BJ (cell line): ENCODE results near the gene FBXL7. TPM values are rescaled to one million over a fixed set of nuclear protein-coding genes. Genes with fewer than 3 reads are reported as not detected.

ENCODE experiments used
- CTCF ChIA-PET: fragments of 350-600 bp; formaldehyde crosslinking; extraction: SDS; loops from one replicate; lab custom pipeline; 2021; ENCODE audit warnings: antibody characterized with exemption, inconsistent platforms; lab: Yijun Ruan, JAX
- POLR2A ChIA-PET: fragments of 300-600 bp; sonication (Branson Sonifier 250); formaldehyde crosslinking; extraction: SDS; loops from one replicate; lab custom pipeline; 2021; ENCODE audit warnings: antibody characterized with exemption; lab: Charles Lee
- DNase-seq: peaks from one replicate; pipeline ENCODE4 v3.0.0-alpha.2; 2011; ENCODE audit warnings: low read depth
- H3K27me3 ChIP-seq: 2 replicates; pipeline ENCODE4 v1.6.0; 2011; ENCODE audit warnings: low read length; ENCODE audit not compliant: control insufficient read depth, insufficient read depth
- H3K36me3 ChIP-seq: 2 replicates; pipeline ENCODE4 v1.5.1; 2011; ENCODE audit warnings: low read length; ENCODE audit not compliant: control insufficient read depth, insufficient read depth
- H3K4me3 ChIP-seq: 2 replicates; pipeline ENCODE4 v1.5.1; 2011; ENCODE audit warnings: low read depth, mild to moderate bottlenecking, control low read depth, low read length
- polyA plus RNA-seq: library from polyadenylated mRNA; depleted of rRNA; stranded (reverse); fragments of >200 nt; gene quantifications from 2 replicates; pipeline ENCODE4 v1.2.3, GENCODE V29; 2011
- TF ChIP-seq, protein P1 (sequence below): IDR thresholded peaks from 2 replicates; pipeline ENCODE4 v1.5.1; 2011; ENCODE audit warnings: low read depth, mild to moderate bottlenecking, control low read depth, inconsistent platforms, low read length, moderate library complexity; ENCODE audit not compliant: insufficient read depth

FBXL7 gene
- polyA plus RNA-seq, 1 experiment: 23.2 TPM

DNA sequence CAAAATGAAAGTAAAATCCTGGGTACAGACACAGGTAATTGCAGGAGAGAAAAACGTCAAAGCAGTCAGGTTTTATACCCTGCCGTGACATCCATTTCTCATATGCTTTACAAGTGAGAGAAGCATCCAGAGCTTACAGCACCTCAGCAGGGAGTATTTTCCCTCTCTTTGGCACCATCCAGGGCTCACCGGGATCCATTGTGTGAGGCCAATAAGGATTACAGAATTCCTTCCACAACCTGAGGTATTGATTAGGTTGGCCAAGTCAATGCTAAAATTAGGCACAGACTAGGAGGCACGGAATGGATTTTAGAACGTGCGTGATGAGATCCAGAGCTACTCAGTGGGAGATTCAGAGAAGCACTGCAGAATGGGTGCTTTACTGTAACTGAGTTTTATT is 296.6 kb downstream of the FBXL7 start:
- no peak overlapping the region for H3K4me3 ChIP-seq
- ChIA-PET POLR2A (no interaction called here), CTCF (no interaction called here)
- TF ChIP-seq, protein P1, sequence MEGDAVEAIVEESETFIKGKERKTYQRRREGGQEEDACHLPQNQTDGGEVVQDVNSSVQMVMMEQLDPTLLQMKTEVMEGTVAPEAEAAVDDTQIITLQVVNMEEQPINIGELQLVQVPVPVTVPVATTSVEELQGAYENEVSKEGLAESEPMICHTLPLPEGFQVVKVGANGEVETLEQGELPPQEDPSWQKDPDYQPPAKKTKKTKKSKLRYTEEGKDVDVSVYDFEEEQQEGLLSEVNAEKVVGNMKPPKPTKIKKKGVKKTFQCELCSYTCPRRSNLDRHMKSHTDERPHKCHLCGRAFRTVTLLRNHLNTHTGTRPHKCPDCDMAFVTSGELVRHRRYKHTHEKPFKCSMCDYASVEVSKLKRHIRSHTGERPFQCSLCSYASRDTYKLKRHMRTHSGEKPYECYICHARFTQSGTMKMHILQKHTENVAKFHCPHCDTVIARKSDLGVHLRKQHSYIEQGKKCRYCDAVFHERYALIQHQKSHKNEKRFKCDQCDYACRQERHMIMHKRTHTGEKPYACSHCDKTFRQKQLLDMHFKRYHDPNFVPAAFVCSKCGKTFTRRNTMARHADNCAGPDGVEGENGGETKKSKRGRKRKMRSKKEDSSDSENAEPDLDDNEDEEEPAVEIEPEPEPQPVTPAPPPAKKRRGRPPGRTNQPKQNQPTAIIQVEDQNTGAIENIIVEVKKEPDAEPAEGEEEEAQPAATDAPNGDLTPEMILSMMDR: no peak
- no peaks in the 10 kb centered on the region for H3K36me3 ChIP-seq
- no peaks in the 10 kb centered on the region for H3K27me3 ChIP-seq
- no peak for DNase-seq

DNA sequence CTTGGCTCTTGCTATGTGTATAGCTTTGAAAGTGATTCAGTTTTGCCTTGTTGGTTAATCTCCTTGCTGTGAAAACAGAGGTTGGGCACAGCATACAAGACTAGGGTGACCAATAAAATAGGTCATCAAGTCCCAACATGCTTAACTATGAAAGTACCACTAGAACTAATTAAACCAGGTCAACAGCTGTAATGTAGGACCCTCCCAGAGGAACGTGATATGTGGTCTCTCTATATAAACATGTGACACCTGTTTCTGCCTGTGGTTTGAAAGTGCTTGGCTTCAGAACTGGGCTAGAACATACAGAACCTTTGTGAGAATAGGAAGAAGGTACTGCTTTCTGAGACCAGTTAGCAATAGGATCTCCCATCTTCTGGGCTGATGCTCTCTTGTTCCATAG is 297.1 kb downstream of the FBXL7 start:
- no peak for DNase-seq
- Histone ChIP-seq H3K4me3 (no peak overlapping the region), H3K36me3 (no peaks in the 10 kb centered on the region), H3K27me3 (no peaks in the 10 kb centered on the region)
- TF ChIP-seq, protein P1: no peak
- POLR2A ChIA-PET: no interaction called here
- CTCF ChIA-PET: no interaction called here

DNA sequence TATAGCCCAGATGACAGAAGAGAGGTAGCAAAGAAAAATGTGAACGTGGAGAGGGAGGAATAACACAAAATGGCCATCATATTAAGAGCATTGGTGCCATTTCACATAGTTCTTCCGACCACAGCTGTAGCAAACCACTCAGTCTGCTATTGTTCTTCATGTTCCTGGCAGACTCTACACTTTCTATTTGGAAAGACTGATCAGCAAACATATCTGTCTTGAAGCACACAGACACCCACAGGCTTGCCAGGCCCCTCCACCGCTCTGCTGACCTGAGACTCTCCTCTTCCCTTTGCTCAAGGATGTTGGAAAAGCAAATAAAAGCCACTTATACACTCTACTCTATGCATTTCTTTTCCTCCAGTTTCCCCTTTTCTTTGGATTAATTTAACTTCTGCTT is 298.0 kb downstream of the FBXL7 start:
- no peaks in the 10 kb centered on the region for H3K27me3 ChIP-seq
- ChIA-PET POLR2A (no interaction called here), CTCF (no interaction called here)
- no peak overlapping the region for H3K4me3 ChIP-seq
- H3K36me3 ChIP-seq: no peaks in the 10 kb centered on the region
- no peak for DNase-seq
- TF ChIP-seq, protein P1: no peak

DNA sequence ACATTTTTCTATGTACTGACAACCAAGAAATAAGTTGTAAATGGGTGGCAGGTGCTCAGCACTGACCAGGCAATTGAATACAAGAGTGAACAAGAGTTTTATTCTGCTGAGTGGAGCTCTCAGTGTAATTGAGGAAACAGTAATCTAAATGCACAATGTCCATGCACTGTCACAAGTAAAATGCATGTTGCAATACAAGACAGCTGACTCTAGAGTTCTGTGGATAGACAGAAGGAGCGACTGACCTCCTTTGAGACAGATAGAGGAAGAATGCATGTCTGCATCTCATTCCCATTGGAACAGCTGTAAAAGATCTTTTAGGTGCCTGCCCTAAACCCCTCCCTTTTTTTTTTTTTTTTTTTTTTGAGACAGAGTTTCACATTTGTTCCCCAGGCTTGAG is 299.0 kb downstream of the FBXL7 start:
- ChIA-PET POLR2A (no interaction called here), CTCF (no interaction called here)
- Histone ChIP-seq H3K4me3 (no peak overlapping the region), H3K27me3 (no peaks in the 10 kb centered on the region), H3K36me3 (no peaks in the 10 kb centered on the region)
- no peak for DNase-seq
- TF ChIP-seq, protein P1: no peak

DNA sequence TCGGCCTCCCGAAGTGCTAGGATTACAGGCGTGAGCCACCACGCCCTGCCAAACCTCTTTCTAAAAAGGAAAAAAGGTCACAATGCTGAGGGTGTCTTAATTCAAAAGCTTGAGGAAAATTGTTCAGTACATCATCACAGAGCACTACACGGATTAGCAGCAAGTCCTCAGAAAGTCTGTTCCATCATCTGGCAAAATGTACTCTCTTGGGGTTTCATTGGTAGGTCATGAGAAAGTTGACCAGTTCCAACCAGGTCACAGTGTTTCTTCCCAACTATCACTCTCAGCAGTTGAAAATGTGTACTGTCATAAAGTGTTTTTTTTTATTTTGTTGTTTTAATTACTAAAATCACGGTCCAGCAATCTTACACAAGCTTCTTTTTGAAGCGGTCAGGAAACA is 299.6 kb downstream of the FBXL7 start:
- POLR2A ChIA-PET: no interaction called here
- Histone ChIP-seq H3K36me3 (no peaks in the 10 kb centered on the region), H3K4me3 (no peak overlapping the region), H3K27me3 (no peaks in the 10 kb centered on the region)
- CTCF ChIA-PET: no interaction called here
- TF ChIP-seq, protein P1: no peak
- no peak for DNase-seq
